ENCODE results near the gene APOC3.

APOC3 gene

DNA sequence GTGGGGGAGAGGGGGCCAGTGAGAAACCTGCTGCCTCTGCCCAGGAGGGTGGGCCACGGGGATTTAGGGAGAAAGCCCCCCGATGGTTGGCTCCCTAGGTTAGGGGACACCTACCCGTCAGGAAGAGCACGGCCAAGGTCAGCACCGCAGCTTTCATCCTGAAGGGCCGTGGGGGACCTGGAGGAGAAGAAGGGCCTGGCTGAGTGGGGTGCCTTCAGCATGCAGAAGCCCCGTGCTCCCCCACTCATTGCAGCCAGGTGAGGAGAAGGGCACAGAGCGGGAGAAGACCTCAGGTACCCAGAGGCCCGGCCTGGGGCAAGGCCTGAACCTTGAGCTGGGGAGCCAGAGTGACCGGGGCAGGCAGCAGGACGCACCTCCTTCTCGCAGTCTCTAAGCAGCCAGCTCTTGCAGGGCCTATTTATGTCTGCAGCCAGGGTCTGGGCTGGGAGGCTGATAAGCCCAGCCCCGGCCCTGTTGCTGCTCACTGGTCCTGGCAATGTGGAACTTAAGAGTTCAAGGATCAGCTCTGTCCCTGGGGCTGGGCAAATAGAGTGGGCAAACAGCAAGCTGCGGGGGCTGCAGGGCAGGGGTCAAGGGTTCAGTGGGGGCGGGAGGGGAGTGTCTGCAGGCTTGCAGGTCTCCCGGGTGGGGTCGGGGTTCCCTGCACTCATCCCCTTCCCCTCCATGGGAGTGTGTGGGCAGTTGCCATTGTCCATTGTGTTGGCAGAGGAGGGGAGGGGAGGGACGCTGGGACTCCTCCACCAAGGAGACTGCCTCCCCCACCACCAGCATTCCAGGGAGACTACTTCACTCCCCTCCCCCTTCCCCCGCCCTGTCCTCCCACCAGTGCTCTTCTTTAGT, 7.8 kb downstream of the APOC3 start, which contains the start of gene APOA1:
APOA1 (minus strand) TSS at position 392 of the 861 bp plus-strand sequence; CDS start at position 157, 235 bp downstream.
- no peak within 1 kb of the TSS for H2AFZ ChIP-seq (ENCODE audit: low read depth, low read length)
- H3K4me1 ChIP-seq (ENCODE audit: low read length), result peaks cover 7% of the 10 kb centered on the region; the same call in 1 of the 2 replicates
- no peak within 1 kb of the TSS for H3K4me3 ChIP-seq (ENCODE audit: low read length)
- no peak within 1 kb of the TSS for H3K4me2 ChIP-seq (ENCODE audit: low read length)
- TF ChIP-seq EZH2phosphoT487 (IDR thresholded peaks at IDR 0.05; ENCODE audit: low read depth) (no peak), CTCF (IDR thresholded peaks at IDR 0.05; ENCODE audit: low read depth, low read length) (no peak)
- no peak within 1 kb of the TSS for H3K27ac ChIP-seq (ENCODE audit: low read length)
- no peaks in the 10 kb centered on the region for H3K79me2 ChIP-seq (ENCODE audit: low read length)
- no peaks in the 10 kb centered on the region for H3K36me3 ChIP-seq (replicated peaks; ENCODE audit: low read depth, low read length)
- no peaks in the 10 kb centered on the region for H4K20me1 ChIP-seq (ENCODE audit: insufficient read depth, low read length)
- no peaks in the 10 kb centered on the region for H3K9me3 ChIP-seq (ENCODE audit: insufficient read depth, low read length)
- H3K27me3 ChIP-seq (ENCODE audit: low read depth, low read length), result no peaks in the 10 kb centered on the region
- no peak within 1 kb of the TSS for H3K9ac ChIP-seq (ENCODE audit: low read length)

- no peak overlapping the region for H2AFZ ChIP-seq (ENCODE audit: low read depth, low read length)
- H4K20me1 ChIP-seq (ENCODE audit: insufficient read depth, low read length), result no peaks in the 10 kb centered on the region
- no peaks in the 10 kb centered on the region for H3K27me3 ChIP-seq (ENCODE audit: low read depth, low read length)
- H3K9me3 ChIP-seq (ENCODE audit: insufficient read depth, low read length), result no peaks in the 10 kb centered on the region
- H3K27ac ChIP-seq (ENCODE audit: low read length), result no peak overlapping the region
- H3K4me3 ChIP-seq (ENCODE audit: low read length), result no peak overlapping the region
- peaks cover 7% of the 10 kb centered on the region; the same call in 1 of the 2 replicates for H3K4me1 ChIP-seq (ENCODE audit: low read length)
- no peak for TF ChIP-seq EZH2phosphoT487 (IDR thresholded peaks at IDR 0.05; ENCODE audit: low read depth)
- no peak for TF ChIP-seq CTCF (IDR thresholded peaks at IDR 0.05; ENCODE audit: low read depth, low read length)
- peaks cover 2% of the 10 kb centered on the region for H3K36me3 ChIP-seq (replicated peaks; ENCODE audit: low read depth, low read length)
- H3K79me2 ChIP-seq (ENCODE audit: low read length), result no peaks in the 10 kb centered on the region
- no peak overlapping the region for H3K4me2 ChIP-seq (ENCODE audit: low read length)
- no peak overlapping the region for H3K9ac ChIP-seq (ENCODE audit: low read length)
These were observed 8.8 kb downstream of the APOC3 start for GRCh38 chr11:116838321-116839084.

DNA sequence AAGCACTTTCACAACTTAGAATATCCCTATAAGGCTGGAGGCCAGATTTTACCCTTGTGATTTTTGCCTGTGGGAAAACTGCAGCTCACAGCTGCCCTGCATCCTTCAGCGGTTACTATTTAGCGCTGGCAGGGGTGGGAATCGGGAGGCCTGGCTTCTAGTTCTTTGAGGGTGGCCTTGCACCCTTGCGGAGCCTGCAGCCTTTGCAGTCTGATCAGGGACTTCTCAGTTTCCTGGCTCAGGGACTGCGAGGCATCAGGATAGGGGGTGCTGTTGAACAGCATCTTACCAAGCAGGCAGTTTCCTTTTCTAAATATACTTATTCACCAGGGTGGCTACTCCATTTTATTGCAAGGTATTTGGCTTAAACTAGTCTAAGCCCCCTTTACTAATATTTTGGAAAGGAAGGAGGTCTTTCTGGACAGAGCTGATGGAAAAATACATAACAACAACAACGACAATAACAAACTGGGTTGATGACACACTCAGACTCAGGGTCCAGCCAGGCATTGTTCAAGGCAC, 10.6 kb downstream of the APOC3 start:
- H4K20me1 ChIP-seq (ENCODE audit: insufficient read depth, low read length), result no peaks in the 10 kb centered on the region
- no peak overlapping the region for H3K4me3 ChIP-seq (ENCODE audit: low read length)
- no peak overlapping the region for H3K9ac ChIP-seq (ENCODE audit: low read length)
- TF ChIP-seq EZH2phosphoT487 (IDR thresholded peaks at IDR 0.05; ENCODE audit: low read depth) (no peak), CTCF (IDR thresholded peaks at IDR 0.05; ENCODE audit: low read depth, low read length) (0 out of 2 replicates have a peak, but pooled peaks have one; percentile 18)
- no peaks in the 10 kb centered on the region for H3K79me2 ChIP-seq (ENCODE audit: low read length)
- no peaks in the 10 kb centered on the region for H3K27me3 ChIP-seq (ENCODE audit: low read depth, low read length)
- H3K36me3 ChIP-seq (replicated peaks; ENCODE audit: low read depth, low read length), result peaks cover 10% of the 10 kb centered on the region
- H3K4me1 ChIP-seq (ENCODE audit: low read length), result peaks cover 2% of the 10 kb centered on the region; the same call in 1 of the 2 replicates
- H3K4me2 ChIP-seq (ENCODE audit: low read length), result no peak overlapping the region
- no peaks in the 10 kb centered on the region for H3K9me3 ChIP-seq (ENCODE audit: insufficient read depth, low read length)
- no peak overlapping the region for H2AFZ ChIP-seq (ENCODE audit: low read depth, low read length)
- H3K27ac ChIP-seq (ENCODE audit: low read length), result no peak overlapping the region
